NCI-H345 (cell line): ENCODE measurements around the gene PCGF3.
A peak's percentile ranks its signal among the peaks of the same experiment; 100 is the strongest.
"Not testable (repeated sequence)": the region's sequence is repeated elsewhere in the genome, so short reads cannot be mapped to it uniquely, and the experiment has no call there.

ENCODE experiments used
- DNase-seq: peaks from one replicate; lab custom pipeline; 2025; lab: John Stamatoyannopoulos, UW

PCGF3 gene

DNA sequence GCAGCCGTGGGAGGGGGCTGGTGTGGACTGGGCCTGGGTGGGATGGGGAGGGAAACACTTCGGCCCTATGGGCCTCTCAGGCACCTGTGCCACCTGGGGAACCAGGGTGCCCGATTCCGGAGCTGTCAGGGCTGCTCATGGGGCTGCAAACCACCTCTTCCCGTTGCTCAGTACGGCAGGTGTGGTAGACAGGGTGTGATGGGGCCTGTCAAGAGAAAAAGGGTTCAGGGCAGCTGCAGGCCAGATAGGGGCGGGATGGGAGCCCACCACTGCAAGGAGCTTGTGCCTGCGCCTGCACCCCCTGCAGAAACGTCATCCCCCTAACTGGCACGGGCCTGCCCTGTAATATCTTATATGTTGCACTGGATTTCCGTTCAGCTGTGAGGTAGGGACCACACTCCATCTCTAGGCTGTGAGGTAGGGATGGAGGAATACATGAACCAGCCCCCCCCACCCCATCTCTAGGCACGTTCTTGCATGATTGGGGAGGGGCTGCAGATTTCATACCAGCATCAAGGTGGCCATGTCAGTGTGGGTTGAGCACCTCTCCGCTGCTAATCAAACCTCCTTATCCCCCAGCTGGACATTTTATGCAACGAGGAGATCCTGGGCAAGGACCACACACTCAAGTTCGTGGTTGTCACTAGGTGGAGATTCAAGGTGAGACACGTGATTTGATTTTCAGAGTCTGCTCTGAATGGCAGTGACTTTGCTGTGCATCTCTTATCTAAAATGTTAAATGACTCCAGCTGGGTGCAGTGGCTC is 59.0 kb downstream of the PCGF3 start:
- DNase-seq: no peak

DNA sequence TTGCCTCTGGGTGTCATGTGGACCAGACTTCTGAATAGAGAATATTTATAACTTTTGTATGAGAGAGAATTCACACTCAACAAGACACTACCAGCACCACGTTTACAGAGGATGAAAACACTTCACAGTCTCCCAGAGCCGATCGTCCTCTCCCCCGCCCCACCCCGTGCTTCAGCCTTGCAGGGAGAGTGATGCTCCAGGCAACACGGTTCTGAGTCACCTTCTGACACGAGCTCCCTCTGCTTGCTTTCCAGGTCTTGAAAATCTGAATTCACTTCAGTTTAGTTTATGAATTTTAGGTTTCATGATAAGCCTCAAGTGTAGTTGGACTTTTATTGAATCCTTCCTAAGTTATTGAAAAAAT is 60.5 kb downstream of the PCGF3 start:
- DNase-seq: no peak

DNA sequence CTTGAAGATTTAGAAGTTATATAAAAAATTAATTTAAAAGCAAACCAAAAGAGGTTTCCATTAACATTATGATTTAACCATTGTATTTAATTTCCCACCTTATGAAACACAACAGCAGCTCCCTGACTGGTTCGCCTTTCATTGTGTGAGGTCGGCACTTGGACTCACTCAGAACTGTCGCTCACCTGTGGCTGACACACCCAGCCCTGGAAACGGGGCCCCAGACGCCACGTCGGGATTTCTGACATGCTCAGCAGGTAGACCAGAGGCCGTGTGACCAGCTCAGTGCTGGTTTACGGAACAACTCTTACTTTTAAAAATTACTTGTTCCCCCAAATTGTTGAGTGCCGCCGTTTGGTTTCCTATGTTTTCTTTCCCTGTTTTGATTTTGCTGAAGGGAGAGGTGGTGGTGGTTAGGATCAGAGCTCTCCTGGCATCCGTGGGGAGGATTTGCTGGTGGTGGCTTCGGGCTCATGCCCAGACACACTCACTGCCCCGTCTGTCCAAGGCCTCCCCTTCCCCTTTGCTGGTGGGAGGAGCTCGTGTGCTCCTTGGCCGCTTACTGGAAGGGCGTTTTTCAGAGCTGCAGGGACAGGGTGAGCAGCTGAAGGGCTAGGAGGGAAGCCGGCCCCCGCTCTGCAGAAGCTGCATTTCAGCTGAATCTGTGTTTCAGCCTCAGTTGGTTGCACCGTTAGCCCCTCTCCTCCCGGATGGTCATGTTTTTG is 61.1 kb downstream of the PCGF3 start:
- no peak for DNase-seq

DNA sequence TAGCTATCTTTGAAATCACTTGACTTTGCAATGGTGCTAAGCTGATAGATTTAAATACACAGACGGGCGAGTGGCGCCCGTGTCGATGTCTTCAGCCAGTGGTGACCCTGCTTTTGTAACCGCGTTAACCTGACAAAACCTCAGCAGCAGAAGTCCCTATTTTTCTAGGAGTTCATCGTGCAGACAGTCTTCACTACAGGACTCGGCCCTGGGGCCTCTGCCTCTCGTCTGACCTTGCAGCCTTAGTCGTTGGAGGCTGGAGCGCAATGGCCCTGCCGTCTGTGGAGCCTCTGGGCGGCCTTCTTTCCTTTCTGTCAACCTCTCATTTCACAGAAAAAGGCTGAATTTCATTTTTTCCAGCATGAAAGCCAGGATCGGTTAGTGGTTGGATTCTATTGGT is 62.4 kb downstream of the PCGF3 start:
- no peak for DNase-seq

DNA sequence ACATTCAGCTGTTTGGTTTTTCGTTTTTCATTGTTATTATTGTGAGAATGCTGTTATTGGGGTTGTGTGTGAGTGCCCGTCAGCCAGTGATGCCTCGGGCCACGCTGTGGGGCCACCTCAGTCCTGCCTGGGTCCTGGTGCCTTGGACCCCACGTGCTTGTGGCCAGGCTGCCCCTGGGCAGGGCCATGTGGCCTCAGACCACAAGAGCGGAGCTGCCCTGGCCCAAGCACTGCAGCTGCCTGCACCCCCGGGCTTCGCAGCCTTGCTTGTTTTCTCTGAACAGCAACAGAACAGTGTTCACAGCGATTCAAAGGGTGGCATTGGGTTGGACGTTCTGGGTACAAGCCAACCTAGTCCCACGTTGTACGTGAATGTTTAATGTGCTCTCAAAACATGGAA is 63.4 kb downstream of the PCGF3 start:
- no peak for DNase-seq

DNA sequence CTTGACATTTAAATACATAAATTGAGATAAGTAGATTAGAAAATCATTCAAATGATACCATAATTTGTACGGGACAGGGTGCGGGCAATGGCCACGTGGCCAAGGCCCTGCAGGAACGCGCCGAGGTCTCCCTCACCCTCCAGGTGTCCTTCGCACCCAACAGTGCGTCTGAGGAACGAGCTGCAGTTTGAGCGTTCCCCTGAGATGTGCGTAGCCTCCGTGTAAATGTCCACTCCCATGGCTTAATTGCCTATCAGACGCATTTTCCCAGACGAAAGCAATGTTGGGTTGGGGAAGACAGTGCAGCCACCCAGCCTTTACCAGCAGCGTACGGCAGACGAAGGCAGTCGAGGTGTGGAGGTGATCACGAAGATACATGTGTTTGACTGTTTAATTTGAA is 63.9 kb downstream of the PCGF3 start:
- DNase-seq: no peak

DNA sequence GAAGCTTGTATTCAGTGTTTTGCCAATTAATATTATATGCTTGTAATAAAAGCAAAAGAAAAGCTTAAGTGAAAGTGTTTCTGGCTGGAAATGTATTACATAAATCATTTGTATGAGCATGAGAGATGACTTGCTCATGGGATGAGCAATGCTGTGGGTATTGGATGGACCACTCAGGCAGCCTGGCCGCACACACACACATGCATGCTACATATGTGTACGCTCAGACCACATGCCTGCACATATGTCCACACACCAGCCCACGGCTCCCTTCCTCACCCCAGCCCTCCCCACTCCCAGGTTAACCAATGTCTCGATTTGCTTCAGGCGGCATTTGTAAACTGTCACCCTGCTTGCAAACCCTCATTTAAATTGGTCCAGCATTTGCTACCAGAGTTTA is 64.4 kb downstream of the PCGF3 start:
- no peak for DNase-seq

DNA sequence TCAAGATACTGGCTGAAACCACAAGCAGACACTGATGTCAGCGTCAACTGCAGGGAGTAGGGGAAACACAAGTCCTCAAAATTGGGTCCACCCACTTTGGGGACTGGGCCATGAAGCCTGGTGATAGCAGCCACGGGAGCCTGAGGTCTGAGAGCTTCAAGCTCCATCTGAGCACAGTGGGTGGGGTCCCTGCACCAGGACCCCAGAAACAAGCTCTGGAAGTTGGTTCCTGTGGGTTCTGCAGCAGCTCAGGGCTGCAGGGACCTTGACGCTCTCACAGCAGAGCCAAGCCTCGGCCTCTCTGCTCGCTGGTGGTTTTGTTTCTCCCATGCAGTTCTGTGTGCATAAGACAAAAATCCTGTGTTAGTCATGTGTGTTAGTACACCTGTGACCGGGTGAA is 65.8 kb downstream of the PCGF3 start:
- DNase-seq: no peak

DNA sequence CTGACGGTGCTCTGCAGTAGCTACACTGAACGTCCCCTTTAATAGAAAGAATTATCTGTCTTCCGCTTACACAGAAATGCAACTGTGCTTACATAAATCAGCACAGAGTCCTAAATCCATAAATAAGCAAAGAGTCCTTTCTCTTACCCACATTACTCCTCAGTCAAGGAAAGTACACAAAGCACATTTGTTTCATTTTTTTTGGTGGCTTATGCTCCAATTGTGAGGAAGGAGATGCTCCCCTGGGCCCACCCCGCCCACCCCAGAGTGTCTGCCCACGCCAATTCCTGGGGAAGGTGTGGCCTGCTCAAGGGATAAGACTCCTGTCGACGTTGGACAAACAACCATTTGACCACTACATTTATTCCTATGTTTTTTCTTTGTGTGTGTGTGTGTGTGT is 66.5 kb downstream of the PCGF3 start:
- DNase-seq: no peak

DNA sequence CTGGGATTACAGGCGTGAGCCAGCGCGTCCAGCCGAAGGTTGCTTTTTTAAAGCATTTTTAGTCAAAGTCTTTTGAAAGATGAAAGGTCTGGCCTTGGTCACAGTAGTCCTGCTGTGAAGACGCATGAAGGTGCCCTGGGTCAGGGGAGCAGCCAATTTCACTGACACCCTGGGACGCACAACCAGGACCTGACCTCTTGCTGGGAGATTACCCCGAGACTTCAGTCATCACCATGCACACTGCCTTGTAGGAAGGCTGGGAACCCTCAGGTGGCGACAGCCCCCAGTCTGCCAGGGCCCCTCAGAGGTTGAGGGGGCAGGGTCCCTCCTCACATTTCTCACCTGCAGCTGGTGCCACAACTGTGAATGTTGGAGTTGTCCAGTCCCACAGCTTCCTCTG is 67.1 kb downstream of the PCGF3 start:
- no peak for DNase-seq

DNA sequence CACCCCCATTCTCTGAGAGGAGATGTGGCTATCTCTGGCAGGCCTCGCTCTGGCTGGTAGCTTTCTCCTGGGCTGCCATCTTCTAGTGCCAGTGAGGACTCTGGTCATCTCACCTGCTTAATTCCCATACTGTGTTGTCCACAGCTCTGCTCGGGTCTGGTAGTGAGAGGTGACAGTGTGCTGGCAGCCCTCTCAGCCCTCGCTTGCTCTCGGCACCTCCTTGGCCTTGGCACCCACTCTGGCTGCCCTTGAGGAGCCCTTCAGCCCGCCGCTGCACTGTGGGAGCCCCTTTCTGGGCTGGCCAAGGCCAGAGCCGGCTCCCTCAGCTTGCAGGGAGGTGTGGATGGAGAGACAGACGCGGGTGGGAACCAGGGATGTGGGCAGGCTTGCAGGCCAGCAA is 67.6 kb downstream of the PCGF3 start:
- DNase-seq: no peak

DNA sequence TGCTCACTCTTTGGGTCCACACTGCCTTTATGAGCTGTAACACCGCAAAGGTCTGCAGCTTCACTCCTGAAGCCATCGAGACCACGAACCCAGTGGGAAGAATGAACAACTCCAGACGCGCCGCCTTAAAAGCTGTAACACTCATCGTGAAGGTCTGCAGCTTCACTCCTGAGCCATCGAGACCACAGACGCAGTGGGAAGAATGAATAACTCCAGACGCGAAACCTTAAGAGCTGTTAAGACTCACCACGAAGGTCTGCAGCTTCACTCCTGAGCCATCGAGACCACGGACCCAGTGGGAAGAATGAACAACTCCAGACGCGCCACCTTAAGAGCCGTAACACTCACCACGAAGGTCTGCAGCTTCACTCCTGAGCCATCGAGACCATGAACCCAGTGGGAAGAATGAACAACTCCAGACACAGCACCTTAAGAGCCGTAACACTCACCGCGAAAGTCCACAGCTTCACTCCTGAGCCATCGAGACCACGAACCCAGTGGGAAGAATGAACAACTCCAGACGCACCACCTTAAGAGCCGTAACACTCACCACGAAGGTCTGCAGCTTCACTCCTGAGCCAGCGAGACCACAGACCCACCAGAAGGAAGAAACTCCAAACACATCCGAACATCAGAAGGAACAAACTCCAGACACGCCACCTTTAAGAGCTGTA is 68.9 kb downstream of the PCGF3 start:
- not testable (repeated sequence) for DNase-seq

DNA sequence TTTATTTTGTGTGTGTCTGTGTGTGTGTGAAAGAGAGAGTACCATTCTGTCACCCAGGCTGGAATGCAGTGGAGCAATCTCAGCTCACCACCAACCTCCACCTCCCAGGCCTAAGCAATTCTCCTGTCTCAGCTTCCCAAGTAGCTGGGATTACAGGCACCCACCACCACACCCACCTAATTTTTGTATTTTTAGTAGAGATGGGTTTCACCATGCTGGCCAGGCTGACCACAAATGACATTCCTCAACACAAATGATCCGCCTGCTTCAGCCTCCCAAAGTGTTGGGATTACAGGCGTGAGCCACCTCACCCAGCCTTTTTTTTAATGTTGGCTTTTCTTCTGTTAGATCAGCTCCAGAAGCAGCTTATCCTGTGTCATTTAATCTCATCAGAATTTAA is 69.9 kb downstream of the PCGF3 start:
- not testable (repeated sequence) for DNase-seq

DNA sequence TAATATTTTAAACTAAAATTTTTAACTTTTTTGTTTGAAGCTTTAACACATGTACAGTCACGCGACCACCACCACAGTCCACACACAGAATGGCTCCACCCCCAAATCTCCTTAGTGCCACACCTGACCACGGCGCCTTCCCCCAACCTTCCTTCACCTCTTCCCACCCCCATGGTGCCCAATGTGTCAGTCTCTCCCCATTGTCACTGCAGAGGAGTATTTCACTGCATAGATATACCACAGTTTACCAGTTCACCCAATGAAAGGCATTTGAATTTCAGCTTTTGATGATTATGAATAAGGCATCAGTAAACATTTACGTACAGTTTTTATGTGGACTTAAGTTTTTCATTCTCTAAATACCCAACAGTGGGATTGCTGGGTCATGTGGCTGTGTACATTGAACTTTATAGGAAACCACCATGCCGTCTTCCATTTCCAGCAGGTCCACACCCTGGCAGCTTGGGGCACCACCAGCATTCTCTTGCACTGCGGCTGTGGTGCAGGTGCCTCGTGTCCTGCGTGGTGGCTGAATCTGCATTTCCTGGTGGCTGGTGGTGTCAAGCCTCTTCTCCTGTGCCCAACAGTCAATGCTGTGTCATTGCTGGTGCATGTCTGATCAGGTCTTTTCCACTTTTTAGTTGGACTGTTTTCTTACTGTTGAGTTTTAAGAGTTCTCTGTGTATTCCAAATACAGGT is 71.3 kb downstream of the PCGF3 start:
- no peak for DNase-seq

DNA sequence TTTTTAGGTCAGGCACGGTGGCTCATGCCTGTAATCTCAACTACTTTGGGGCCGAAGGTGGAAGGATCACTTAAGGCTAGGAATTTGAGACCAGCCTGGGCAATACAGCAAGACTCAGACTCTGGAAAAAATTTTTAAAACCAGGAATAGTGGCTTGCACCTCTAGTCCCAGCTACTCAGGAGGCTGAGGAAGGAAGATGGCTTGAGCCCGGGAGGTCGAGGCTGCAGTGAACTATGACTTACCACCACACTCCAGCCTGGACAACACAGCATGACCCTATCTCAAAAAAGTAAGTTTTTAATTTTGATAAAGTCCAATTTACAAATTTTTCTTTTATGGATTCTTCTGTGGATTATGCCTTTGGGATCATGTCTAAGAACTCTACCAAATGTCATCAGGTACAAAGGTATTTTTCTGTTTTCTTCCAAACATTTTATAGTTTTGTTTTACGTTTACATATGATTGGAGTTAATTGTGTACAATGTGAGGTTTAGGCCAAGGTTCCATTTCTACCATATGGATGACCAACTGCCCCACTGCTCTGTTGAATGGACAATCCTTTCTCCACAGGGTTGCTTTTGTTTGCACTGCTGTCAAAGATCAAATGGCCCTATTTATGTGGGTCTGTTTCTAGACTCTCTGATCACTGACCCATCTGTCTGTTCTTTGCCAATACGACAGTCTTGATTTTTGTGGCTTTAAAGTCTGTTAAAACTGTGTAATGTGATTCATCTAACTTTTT is 72.1 kb downstream of the PCGF3 start:
- DNase-seq: no peak

DNA sequence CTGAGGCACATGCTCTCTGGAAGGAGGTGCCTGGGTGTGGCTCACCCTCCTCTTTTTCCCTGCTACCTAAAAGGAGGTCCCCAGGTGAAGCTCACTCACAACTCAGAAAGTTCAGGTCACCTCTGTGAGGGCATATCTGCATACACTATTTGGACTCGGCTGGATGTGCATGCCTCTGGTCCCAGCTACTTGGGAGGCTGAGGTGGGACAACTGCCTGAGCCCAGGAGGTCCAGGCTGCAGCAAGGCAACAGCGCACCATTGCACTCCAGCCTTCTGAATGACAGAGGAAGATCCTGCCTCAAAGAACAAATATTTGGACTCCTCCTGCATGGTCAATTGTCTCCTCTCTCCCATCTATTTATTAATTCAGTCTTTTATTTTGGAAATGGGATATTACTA is 73.9 kb downstream of the PCGF3 start:
- no peak for DNase-seq

DNA sequence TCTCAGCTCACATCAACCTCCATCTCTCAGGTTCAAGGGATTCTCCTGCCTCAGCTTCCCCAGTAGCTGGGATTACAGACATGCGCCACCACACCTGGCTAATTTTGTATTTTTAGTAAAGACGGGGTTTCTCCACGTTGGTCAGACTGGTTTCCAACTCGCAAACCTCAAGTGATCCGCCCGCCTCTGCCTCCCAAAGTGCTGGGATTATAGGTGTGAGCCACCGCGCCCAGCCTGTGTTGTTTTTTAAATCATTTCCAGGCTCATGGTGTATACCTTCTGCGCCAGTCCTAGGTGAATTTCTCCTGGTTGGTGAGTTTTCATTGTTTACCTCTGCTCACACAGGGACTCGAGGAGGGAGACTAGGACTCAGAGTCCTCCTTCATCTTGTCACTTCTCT is 74.6 kb downstream of the PCGF3 start:
- DNase-seq: not testable (repeated sequence)

DNA sequence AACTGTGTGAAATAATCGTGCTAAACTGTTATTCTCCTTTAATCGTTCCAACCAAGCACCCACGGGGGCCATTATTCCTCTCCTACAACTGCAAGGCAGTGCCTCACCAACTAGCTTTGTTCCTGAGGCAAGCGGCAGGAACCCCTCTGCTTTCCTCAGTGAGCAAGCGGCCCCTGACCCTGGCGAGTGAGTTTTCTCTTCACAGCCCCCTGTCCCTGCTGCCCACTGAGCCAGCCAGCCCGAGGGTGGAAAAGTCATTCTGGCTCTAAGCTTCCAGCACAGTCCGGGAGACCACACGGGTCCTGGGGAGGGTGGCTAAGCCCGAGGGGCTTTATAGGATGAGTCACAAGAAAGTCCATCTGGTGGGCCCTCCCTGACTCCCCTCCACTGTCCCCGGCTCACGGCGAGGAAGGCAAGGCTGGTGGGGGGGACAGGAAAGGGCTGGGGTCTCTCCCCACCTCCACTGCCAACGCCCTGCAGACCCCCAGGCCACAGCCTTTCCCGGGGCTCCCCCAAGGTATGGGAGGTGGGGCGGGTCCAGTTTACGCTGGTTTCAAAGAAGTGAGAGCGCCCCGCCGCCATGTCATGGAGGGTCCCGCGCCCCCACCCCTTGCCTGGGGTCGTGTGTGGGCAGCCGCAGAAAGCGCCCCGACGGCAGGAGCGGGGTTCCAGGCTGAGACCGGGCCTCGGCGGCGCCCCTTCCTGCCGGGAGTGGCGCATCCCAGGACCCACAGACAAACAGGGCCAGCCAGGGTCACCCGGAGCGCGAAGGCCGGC is 75.3 kb downstream of the PCGF3 start:
- DNase-seq: no peak

DNA sequence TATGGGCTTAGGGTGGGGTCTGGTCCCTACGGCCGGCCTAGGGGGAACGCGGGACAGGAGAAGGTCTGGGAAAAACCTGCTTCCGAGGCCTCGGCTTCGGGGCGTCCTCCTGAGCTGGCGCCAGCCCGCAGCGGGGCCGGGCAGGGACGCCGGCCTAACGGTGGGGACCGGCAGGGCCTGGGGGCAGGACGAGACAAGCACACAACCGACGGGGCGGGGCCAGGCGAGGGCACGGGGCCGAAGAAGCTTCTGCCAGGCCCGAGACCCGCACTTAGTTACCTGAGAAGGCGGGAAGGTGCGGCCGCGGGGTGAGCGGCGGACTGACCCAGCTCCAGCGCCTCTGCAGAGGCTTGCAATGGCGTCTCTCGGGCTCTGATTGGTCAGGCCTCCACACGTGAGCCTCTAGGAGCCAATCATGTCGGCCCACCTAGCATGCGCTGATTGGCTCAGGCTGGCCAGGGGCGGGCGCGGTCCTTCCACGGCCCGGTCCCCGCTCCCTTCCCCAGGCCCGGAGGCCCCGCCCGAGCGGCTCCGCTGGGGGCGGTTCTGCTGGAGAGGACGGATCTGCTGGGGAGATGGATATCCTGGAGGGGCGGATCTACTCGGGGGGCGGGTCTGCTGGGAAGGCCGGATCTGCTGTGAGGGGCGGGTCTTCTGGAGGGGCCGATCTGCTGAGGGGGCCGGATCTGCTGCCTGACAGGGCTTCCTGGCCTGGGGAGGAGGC is 76.0 kb downstream of the PCGF3 start:
- DNase-seq: peak; percentile 98
